T-helper 17 cell (primary cell): ENCODE results near the gene CDC7. TPM values are rescaled to one million over a fixed set of nuclear protein-coding genes. Genes with fewer than 3 reads are reported as not detected.
"Not testable (repeated sequence)": the region's sequence is repeated elsewhere in the genome, so short reads cannot be mapped to it uniquely, and the experiment has no call there.

ENCODE experiments used
- ATAC-seq: fragments of 150-1000 bp; cut with Tn5 transposase; 2 replicates; pipeline ENCODE4 v1.10.0; 2021; ENCODE audit warnings: mild to moderate bottlenecking, moderate library complexity
- DNase-seq, 3 donors: peaks; one replicate each; pipeline versions ENCODE4 v3.0.0 to v3.0.0-alpha.2; 2020 to 2021
- H3K9me3 ChIP-seq: one replicate; pipeline ENCODE4 v1.7.0; 2013; ENCODE audit warnings: low read length, mild to moderate bottlenecking; ENCODE audit not compliant: control insufficient read depth, poor library complexity, severe bottlenecking
- H3K27ac Mint-ChIP-seq: one replicate; pipeline ENCODE4 v1.8.0; 2022; ENCODE audit warnings: mild to moderate bottlenecking, moderate library complexity, mixed read lengths
- H3K27me3 Mint-ChIP-seq: one replicate; pipeline ENCODE4 v1.8.0; 2022; ENCODE audit warnings: mixed read lengths
- H3K36me3 Mint-ChIP-seq: one replicate; pipeline ENCODE4 v1.8.0; 2022; ENCODE audit warnings: low read depth, mixed read lengths
- H3K4me1 Mint-ChIP-seq: one replicate; pipeline ENCODE4 v1.8.0; 2022; ENCODE audit warnings: mild to moderate bottlenecking, mixed read lengths
- H3K4me3 Mint-ChIP-seq: one replicate; pipeline ENCODE4 v1.8.0; 2022; ENCODE audit warnings: mild to moderate bottlenecking, moderate library complexity, mixed read lengths
- total RNA-seq, 4 donors: library from RNA in 2 of 4; stranded (reverse) in 2 of 4; gene quantifications; one replicate each; pipeline ENCODE4 v1.2.3 and lab custom pipeline; 2022 to 2026

CDC7 gene
- total RNA-seq, 2 donors from 2014 or later: 5.2 to 6.5 TPM

GRCh38 chr1:91501971-91502671 is 1.5 kb downstream of the CDC7 start:
- H3K9me3 ChIP-seq: no peaks in the 10 kb centered on the region
- Mint-ChIP-seq H3K27me3 (no peaks in the 10 kb centered on the region), H3K36me3 (peaks cover 4% of the 10 kb centered on the region), H3K4me1 (peaks cover 22% of the 10 kb centered on the region), H3K27ac (no peak overlapping the region), H3K4me3 (peak overlapping the region; percentile 77)
- ATAC-seq (no peak), DNase-seq (no peak)

GRCh38 chr1:91502672-91503184 is 2.1 kb downstream of the CDC7 start:
- no peak for ATAC-seq

GRCh38 chr1:91503332-91503900 is 2.8 kb downstream of the CDC7 start:
- DNase-seq (no peak), ATAC-seq (no peak)
- H3K9me3 ChIP-seq: no peaks in the 10 kb centered on the region
- no peak overlapping the region for H3K4me3 Mint-ChIP-seq
- H3K36me3 Mint-ChIP-seq: peaks cover 4% of the 10 kb centered on the region
- H3K27me3 Mint-ChIP-seq: no peaks in the 10 kb centered on the region
- peaks cover 22% of the 10 kb centered on the region for H3K4me1 Mint-ChIP-seq
- no peak overlapping the region for H3K27ac Mint-ChIP-seq

More at GRCh38 chr1:91502672-91503184, 2.1 kb downstream of the CDC7 start:
- H3K27me3 Mint-ChIP-seq: no peaks in the 10 kb centered on the region
- DNase-seq: no peak
- no peak overlapping the region for H3K27ac Mint-ChIP-seq
- peak overlapping the region; percentile 77 for H3K4me3 Mint-ChIP-seq
- peaks cover 22% of the 10 kb centered on the region for H3K4me1 Mint-ChIP-seq
- H3K9me3 ChIP-seq: no peaks in the 10 kb centered on the region
- H3K36me3 Mint-ChIP-seq: peaks cover 4% of the 10 kb centered on the region

GRCh38 chr1:91503975-91504530 is 3.4 kb downstream of the CDC7 start:
- peaks cover 26% of the 10 kb centered on the region for H3K4me1 Mint-ChIP-seq
- H3K4me3 Mint-ChIP-seq: no peak overlapping the region
- DNase-seq (no peak), ATAC-seq (no peak)
- no peaks in the 10 kb centered on the region for H3K9me3 ChIP-seq
- peaks cover 8% of the 10 kb centered on the region for H3K36me3 Mint-ChIP-seq
- H3K27ac Mint-ChIP-seq: no peak overlapping the region
- no peaks in the 10 kb centered on the region for H3K27me3 Mint-ChIP-seq

- H3K4me3 Mint-ChIP-seq: no peak overlapping the region
- H3K4me1 Mint-ChIP-seq: peaks cover 30% of the 10 kb centered on the region
- ATAC-seq (no peak), DNase-seq (no peak)
- H3K9me3 ChIP-seq: no peaks in the 10 kb centered on the region
- no peak overlapping the region for H3K27ac Mint-ChIP-seq
- H3K36me3 Mint-ChIP-seq: peaks cover 11% of the 10 kb centered on the region
- H3K27me3 Mint-ChIP-seq: no peaks in the 10 kb centered on the region
Measured at GRCh38 chr1:91505086-91505485, 4.4 kb downstream of the CDC7 start.

GRCh38 chr1:91506071-91506470 is 5.4 kb downstream of the CDC7 start:
- ATAC-seq: no peak
- H3K36me3 Mint-ChIP-seq: peaks cover 16% of the 10 kb centered on the region

GRCh38 chr1:91507328-91507727 is 6.7 kb downstream of the CDC7 start:
- H3K4me1 Mint-ChIP-seq: peaks cover 31% of the 10 kb centered on the region
- H3K4me3 Mint-ChIP-seq: no peak overlapping the region
- no peaks in the 10 kb centered on the region for H3K27me3 Mint-ChIP-seq
- ATAC-seq (no peak), DNase-seq (no peak)
- peaks cover 16% of the 10 kb centered on the region for H3K36me3 Mint-ChIP-seq
- no peaks in the 10 kb centered on the region for H3K9me3 ChIP-seq
- H3K27ac Mint-ChIP-seq: no peak overlapping the region

More at GRCh38 chr1:91506071-91506470, 5.4 kb downstream of the CDC7 start:
- H3K27ac Mint-ChIP-seq: no peak overlapping the region
- no peak for DNase-seq
- H3K9me3 ChIP-seq: no peaks in the 10 kb centered on the region
- no peak overlapping the region for H3K4me3 Mint-ChIP-seq
- H3K27me3 Mint-ChIP-seq: no peaks in the 10 kb centered on the region
- H3K4me1 Mint-ChIP-seq: peaks cover 36% of the 10 kb centered on the region

- ATAC-seq (no peak), DNase-seq (no peak)
- no peaks in the 10 kb centered on the region for H3K9me3 ChIP-seq
- Mint-ChIP-seq H3K27me3 (no peaks in the 10 kb centered on the region), H3K4me3 (no peak overlapping the region), H3K4me1 (peaks cover 21% of the 10 kb centered on the region), H3K27ac (peak overlapping the region; percentile 51), H3K36me3 (peaks cover 12% of the 10 kb centered on the region)
Measured at GRCh38 chr1:91510754-91511153, 10.1 kb downstream of the CDC7 start.

- peak; percentile 61 for ATAC-seq
- H3K27me3 Mint-ChIP-seq: no peaks in the 10 kb centered on the region
- H3K9me3 ChIP-seq: no peaks in the 10 kb centered on the region
- peaks cover 21% of the 10 kb centered on the region for H3K4me1 Mint-ChIP-seq
- H3K36me3 Mint-ChIP-seq: peaks cover 12% of the 10 kb centered on the region
- DNase-seq: no peak
- H3K4me3 Mint-ChIP-seq: no peak overlapping the region
- H3K27ac Mint-ChIP-seq: peak overlapping the region; percentile 51
Measured at GRCh38 chr1:91511386-91511785, 10.7 kb downstream of the CDC7 start.

GRCh38 chr1:91513160-91513559 is 12.5 kb downstream of the CDC7 start:
- no peaks in the 10 kb centered on the region for H3K9me3 ChIP-seq
- Mint-ChIP-seq H3K36me3 (peaks cover 17% of the 10 kb centered on the region), H3K27ac (no peak overlapping the region), H3K4me1 (peaks cover 21% of the 10 kb centered on the region), H3K4me3 (no peak overlapping the region), H3K27me3 (no peaks in the 10 kb centered on the region)
- ATAC-seq (no peak), DNase-seq (no peak)

- DNase-seq: no peak
- no peaks in the 10 kb centered on the region for H3K9me3 ChIP-seq
- Mint-ChIP-seq H3K4me1 (peaks cover 20% of the 10 kb centered on the region), H3K36me3 (peaks cover 17% of the 10 kb centered on the region), H3K27ac (no peak overlapping the region), H3K4me3 (no peak overlapping the region), H3K27me3 (no peaks in the 10 kb centered on the region)
- no peak for ATAC-seq
Measured at GRCh38 chr1:91513706-91514105, 13.1 kb downstream of the CDC7 start.

GRCh38 chr1:91515994-91516393 is 15.3 kb downstream of the CDC7 start:
- ATAC-seq (no peak), DNase-seq (no peak)
- H3K4me1 Mint-ChIP-seq: peaks cover 10% of the 10 kb centered on the region
- H3K4me3 Mint-ChIP-seq: no peak overlapping the region
- no peaks in the 10 kb centered on the region for H3K27me3 Mint-ChIP-seq
- H3K27ac Mint-ChIP-seq: no peak overlapping the region
- no peaks in the 10 kb centered on the region for H3K9me3 ChIP-seq
- peaks cover 6% of the 10 kb centered on the region for H3K36me3 Mint-ChIP-seq

GRCh38 chr1:91516605-91517004 is 16.0 kb downstream of the CDC7 start:
- not testable (repeated sequence) for H3K36me3 Mint-ChIP-seq, H3K27me3 Mint-ChIP-seq, ATAC-seq, DNase-seq, H3K4me1 Mint-ChIP-seq, H3K4me3 Mint-ChIP-seq, H3K27ac Mint-ChIP-seq, H3K9me3 ChIP-seq
